Panc1 (cell line): ENCODE results near the gene BECN2. TPM values are rescaled to one million over a fixed set of nuclear protein-coding genes. Genes with fewer than 3 reads are reported as not detected.

Experiments used
- ATAC-seq: fragments of 200-7000 bp; cut with Tn5 transposase; 2 replicates; pipeline ENCODE4 v1.9.1; 2020; ENCODE audit warnings: mild to moderate bottlenecking, moderate library complexity
- BruUV-seq: library from RNA; stranded (reverse); fragments of 400-500 nt; replicated peaks from 2 replicates; lab custom pipeline; 2021; lab: Mats Ljungman, UMichigan
- CTCF ChIA-PET: fragments of 300-600 bp; sonication (Branson Sonifier 250); formaldehyde crosslinking; loops from one replicate; lab custom pipeline; 2022; ENCODE audit warnings: antibody characterized with exemption; lab: Charles Lee
- POLR2A ChIA-PET: fragments of 300-600 bp; sonication (Branson Sonifier 250); formaldehyde crosslinking; loops from one replicate; lab custom pipeline; 2022; ENCODE audit warnings: antibody characterized with exemption; lab: Charles Lee
- DNase-seq: peaks from one replicate; pipeline ENCODE4 v3.0.0-alpha.2; 2010; ENCODE audit warnings: low read depth, low spot score
- H3K27ac ChIP-seq: 2 replicates; pipeline ENCODE4 v1.5.1; 2011; ENCODE audit warnings: mild to moderate bottlenecking, low read length, inconsistent platforms
- H3K27me3 ChIP-seq: fragments of 200-500 bp; sonication (Bioruptor generic); 2 replicates; pipeline ENCODE4 v1.6.0; 2014; ENCODE audit warnings: low read length, inconsistent platforms; ENCODE audit not compliant: control insufficient read depth, insufficient read depth
- H3K36me3 ChIP-seq: fragments of 200-500 bp; sonication (Bioruptor generic); 2 replicates; pipeline ENCODE4 v1.5.1; 2014; ENCODE audit warnings: inconsistent platforms, mild to moderate bottlenecking, low read length, moderate library complexity; ENCODE audit not compliant: control insufficient read depth, insufficient read depth
- H3K4me1 ChIP-seq: 2 replicates; pipeline ENCODE4 v1.5.1; 2011; ENCODE audit warnings: inconsistent platforms, mild to moderate bottlenecking, low read length, moderate library complexity; ENCODE audit not compliant: control insufficient read depth, insufficient read depth
- H3K4me3 ChIP-seq, 2 experiments: 2 replicates each; pipeline ENCODE4 v1.5.1; 2011 to 2012; ENCODE audit warnings: low read depth in 2 of 2, low read length in 2 of 2, mild to moderate bottlenecking in 2 of 2, inconsistent platforms in 1 of 2, moderate library complexity in 1 of 2
- H3K9me3 ChIP-seq: fragments of 200-500 bp; sonication (Bioruptor generic); 2 replicates; pipeline ENCODE4 v1.5.1; 2014; ENCODE audit warnings: low read depth, mild to moderate bottlenecking, inconsistent platforms, low read length, moderate library complexity; ENCODE audit not compliant: control insufficient read depth, insufficient read depth
- POLR2AphosphoS5 ChIP-seq: IDR thresholded peaks from 2 replicates; pipeline ENCODE4 v1.6.1; 2012; ENCODE audit warnings: mild to moderate bottlenecking, low read depth, low read length, moderate library complexity
- SIN3A ChIP-seq: IDR thresholded peaks from 2 replicates; pipeline ENCODE4 v1.6.1; 2012; ENCODE audit warnings: low read depth, mild to moderate bottlenecking, low read length, moderate library complexity, borderline replicate concordance; ENCODE audit not compliant: insufficient read depth
- TCF7L2 ChIP-seq: IDR thresholded peaks from 2 replicates; pipeline ENCODE4 v1.6.1; 2011; ENCODE audit warnings: mild to moderate bottlenecking, low read depth, low read length, inconsistent platforms
- in situ Hi-C: cut with HindIII; loops from 2 replicates; pipeline ENCODE4 v1.10.0; 2016; ENCODE audit warnings: low sequenced_read_pairs, low pct_unique_long_range_greater_than_20kb
- intact Hi-C: fragments of 100-400 bp; cut with micrococcal nuclease; formaldehyde crosslinking; loops from one replicate; pipeline ENCODE4 v1.10.0; 2022; ENCODE audit not compliant: unreplicated experiment
- total RNA-seq: library from RNA; stranded (reverse); gene quantifications from one replicate; pipeline ENCODE4 v1.2.1, GENCODE V29; 2021; ENCODE audit not compliant: unreplicated experiment
- TF ChIP-seq, protein P1 (sequence below): fragments of 450-650 bp; IDR thresholded peaks from 2 replicates; pipeline ENCODE4 v1.5.1; 2017; ENCODE audit warnings: mild to moderate bottlenecking
- TF ChIP-seq, protein P2 (sequence below), 2 experiments: IDR thresholded peaks; 2 replicates each; pipeline ENCODE4 v1.6.1; 2011 to 2012; ENCODE audit warnings: low read depth in 2 of 2, control low read depth in 1 of 2, low read length in 1 of 2, mild to moderate bottlenecking in 1 of 2, moderate library complexity in 1 of 2; ENCODE audit not compliant: insufficient read depth in 1 of 2

BECN2 gene
- total RNA-seq, 1 experiment from 2014 or later: not detected

DNA sequence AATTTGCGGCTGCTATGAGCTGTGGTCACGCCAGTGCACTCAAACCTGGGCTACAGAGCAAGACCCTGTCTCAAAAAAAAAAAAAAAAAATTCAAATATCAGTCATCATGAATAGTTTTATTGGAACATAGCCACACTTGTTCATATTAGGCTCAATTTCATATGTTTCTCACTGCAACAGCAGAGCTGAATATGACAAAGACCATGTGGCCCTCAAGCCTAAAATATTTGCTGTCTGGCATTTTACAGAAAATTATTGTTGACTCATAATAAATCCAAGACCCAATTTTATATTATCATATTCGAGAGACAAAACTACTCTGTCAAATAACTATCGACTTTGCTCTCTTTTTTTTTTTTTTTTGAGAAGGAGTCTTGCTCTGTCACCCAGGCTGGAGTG lies 11.0 kb downstream of the BECN2 start:
- BruUV-seq: no TSS peak
- Histone ChIP-seq H3K4me3 (no peak overlapping the region), H3K9me3 (no peaks in the 10 kb centered on the region), H3K27me3 (no peaks in the 10 kb centered on the region), H3K27ac (no peak overlapping the region), H3K4me1 (no peaks in the 10 kb centered on the region), H3K36me3 (no peaks in the 10 kb centered on the region)
- TF ChIP-seq, protein P1, sequence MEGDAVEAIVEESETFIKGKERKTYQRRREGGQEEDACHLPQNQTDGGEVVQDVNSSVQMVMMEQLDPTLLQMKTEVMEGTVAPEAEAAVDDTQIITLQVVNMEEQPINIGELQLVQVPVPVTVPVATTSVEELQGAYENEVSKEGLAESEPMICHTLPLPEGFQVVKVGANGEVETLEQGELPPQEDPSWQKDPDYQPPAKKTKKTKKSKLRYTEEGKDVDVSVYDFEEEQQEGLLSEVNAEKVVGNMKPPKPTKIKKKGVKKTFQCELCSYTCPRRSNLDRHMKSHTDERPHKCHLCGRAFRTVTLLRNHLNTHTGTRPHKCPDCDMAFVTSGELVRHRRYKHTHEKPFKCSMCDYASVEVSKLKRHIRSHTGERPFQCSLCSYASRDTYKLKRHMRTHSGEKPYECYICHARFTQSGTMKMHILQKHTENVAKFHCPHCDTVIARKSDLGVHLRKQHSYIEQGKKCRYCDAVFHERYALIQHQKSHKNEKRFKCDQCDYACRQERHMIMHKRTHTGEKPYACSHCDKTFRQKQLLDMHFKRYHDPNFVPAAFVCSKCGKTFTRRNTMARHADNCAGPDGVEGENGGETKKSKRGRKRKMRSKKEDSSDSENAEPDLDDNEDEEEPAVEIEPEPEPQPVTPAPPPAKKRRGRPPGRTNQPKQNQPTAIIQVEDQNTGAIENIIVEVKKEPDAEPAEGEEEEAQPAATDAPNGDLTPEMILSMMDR: no peak
- no peak for TF ChIP-seq TCF7L2
- no peak for DNase-seq
- in situ Hi-C loops (no loop called here), intact Hi-C loops (no loop called here)
- ChIA-PET POLR2A (no interaction called here), CTCF (no interaction called here)
- no peak for ATAC-seq

DNA sequence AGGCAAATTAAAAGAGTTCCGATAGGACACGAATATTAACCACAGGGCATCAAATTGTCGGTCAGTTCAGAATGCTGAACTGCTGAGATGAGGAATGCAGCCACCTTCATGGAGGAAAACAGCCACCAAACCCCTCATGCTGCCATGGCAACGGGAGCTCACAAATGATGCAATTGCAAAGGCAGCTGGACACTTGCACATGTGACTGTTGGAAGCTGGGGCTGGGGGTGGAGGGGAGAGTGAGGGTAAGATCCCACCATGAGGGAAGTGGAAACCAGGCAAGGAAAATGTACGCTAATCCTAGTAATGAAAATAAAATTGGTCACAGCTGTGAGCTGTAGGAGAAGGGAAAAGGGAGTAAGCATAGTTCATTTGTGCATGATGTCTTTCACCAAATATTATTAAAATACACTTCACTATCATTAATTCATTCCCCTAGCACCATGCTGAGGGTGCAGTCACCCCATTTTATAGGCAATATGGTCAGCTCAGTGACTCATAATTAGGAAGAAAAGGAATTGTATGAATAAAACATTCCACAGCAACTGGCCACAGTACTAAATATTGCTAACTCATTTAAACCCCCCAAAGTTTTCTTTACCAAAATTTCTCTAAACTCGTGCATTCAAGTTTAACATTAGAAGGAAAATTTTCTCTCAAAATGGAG lies 15.3 kb downstream of the BECN2 start:
- ATAC-seq (no peak), DNase-seq (no peak)
- ChIA-PET POLR2A (no interaction called here), CTCF (no interaction called here)
- no peak overlapping the region for H3K4me3 ChIP-seq
- TF ChIP-seq, protein P1: no peak
- TF ChIP-seq, protein P2, sequence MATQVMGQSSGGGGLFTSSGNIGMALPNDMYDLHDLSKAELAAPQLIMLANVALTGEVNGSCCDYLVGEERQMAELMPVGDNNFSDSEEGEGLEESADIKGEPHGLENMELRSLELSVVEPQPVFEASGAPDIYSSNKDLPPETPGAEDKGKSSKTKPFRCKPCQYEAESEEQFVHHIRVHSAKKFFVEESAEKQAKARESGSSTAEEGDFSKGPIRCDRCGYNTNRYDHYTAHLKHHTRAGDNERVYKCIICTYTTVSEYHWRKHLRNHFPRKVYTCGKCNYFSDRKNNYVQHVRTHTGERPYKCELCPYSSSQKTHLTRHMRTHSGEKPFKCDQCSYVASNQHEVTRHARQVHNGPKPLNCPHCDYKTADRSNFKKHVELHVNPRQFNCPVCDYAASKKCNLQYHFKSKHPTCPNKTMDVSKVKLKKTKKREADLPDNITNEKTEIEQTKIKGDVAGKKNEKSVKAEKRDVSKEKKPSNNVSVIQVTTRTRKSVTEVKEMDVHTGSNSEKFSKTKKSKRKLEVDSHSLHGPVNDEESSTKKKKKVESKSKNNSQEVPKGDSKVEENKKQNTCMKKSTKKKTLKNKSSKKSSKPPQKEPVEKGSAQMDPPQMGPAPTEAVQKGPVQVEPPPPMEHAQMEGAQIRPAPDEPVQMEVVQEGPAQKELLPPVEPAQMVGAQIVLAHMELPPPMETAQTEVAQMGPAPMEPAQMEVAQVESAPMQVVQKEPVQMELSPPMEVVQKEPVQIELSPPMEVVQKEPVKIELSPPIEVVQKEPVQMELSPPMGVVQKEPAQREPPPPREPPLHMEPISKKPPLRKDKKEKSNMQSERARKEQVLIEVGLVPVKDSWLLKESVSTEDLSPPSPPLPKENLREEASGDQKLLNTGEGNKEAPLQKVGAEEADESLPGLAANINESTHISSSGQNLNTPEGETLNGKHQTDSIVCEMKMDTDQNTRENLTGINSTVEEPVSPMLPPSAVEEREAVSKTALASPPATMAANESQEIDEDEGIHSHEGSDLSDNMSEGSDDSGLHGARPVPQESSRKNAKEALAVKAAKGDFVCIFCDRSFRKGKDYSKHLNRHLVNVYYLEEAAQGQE (IDR thresholded peaks at IDR 0.05; ENCODE audit: insufficient read depth in 1 of 2, low read depth in 2 of 2, low read length in 1 of 2): no peak
- TF ChIP-seq POLR2AphosphoS5: no peak
- no peak for TF ChIP-seq TCF7L2
- no peak for TF ChIP-seq SIN3A
- no TSS peak for BruUV-seq
- intact Hi-C loops (no loop called here), in situ Hi-C loops (no loop called here)
- H3K4me1 ChIP-seq: no peaks in the 10 kb centered on the region
- H3K27me3 ChIP-seq: no peaks in the 10 kb centered on the region
- no peaks in the 10 kb centered on the region for H3K36me3 ChIP-seq
- no peaks in the 10 kb centered on the region for H3K9me3 ChIP-seq
- no peak overlapping the region for H3K27ac ChIP-seq
